OCI-LY3 (cell line): ENCODE results near the gene AQP1.

Source experiments
- EZH2phosphoT487 ChIP-seq: fragments of 200-600 bp; shearing (Covaris generic); IDR thresholded peaks from 2 replicates; pipeline ENCODE4 v1.6.1; 2018; ENCODE audit warnings: antibody characterized with exemption, mixed run types, low read depth
- TF ChIP-seq, protein P1 (sequence below): fragments of 200-600, 300-600 bp; sonication (generic); IDR thresholded peaks from 2 replicates; pipeline ENCODE4 v1.5.1; 2014; ENCODE audit warnings: antibody characterized with exemption, low read length, low read depth

DNA sequence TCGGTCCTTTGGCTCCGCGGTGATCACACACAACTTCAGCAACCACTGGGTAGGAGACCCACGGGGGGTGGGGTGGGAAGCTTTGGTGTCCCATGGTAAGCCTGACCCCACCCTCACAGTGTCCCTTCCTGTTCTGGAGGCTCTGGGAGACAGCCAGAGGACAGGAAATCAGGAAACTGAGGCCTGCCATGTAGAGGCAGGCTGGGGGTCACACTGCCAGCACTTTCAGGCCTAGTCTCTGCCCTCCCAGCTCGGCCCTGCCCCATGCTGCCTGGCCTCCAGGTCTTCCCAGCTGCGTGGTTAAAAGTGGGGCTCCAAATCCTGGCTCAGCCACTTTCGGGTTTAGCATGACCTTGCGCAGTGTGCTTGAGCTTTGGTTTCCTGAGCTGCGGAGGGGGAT is 10.9 kb downstream of the AQP1 start:
- TF ChIP-seq, protein P1, sequence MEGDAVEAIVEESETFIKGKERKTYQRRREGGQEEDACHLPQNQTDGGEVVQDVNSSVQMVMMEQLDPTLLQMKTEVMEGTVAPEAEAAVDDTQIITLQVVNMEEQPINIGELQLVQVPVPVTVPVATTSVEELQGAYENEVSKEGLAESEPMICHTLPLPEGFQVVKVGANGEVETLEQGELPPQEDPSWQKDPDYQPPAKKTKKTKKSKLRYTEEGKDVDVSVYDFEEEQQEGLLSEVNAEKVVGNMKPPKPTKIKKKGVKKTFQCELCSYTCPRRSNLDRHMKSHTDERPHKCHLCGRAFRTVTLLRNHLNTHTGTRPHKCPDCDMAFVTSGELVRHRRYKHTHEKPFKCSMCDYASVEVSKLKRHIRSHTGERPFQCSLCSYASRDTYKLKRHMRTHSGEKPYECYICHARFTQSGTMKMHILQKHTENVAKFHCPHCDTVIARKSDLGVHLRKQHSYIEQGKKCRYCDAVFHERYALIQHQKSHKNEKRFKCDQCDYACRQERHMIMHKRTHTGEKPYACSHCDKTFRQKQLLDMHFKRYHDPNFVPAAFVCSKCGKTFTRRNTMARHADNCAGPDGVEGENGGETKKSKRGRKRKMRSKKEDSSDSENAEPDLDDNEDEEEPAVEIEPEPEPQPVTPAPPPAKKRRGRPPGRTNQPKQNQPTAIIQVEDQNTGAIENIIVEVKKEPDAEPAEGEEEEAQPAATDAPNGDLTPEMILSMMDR = no peak
- TF ChIP-seq EZH2phosphoT487 = no peak
